Osteoblast (primary cell): Measurements from ENCODE around the gene CCL2. TPM values are rescaled to one million over a fixed set of nuclear protein-coding genes. Genes with fewer than 3 reads are reported as not detected.
A peak's percentile ranks its signal among the peaks of the same experiment; 100 is the strongest.

Experiments
- DNase-seq: peaks from one replicate; pipeline ENCODE4 v3.0.0; 2011; ENCODE audit warnings: low spot score, mixed read lengths; ENCODE audit not compliant: insufficient read length; ENCODE audit errors: missing footprints
- H2AFZ ChIP-seq: 2 replicates; pipeline ENCODE4 v1.6.0; 2011; ENCODE audit warnings: mild to moderate bottlenecking, low read length
- H3K27ac ChIP-seq: 2 replicates; pipeline ENCODE4 v1.5.1; 2011; ENCODE audit warnings: mild to moderate bottlenecking, low read depth, low read length, moderate library complexity
- H3K27me3 ChIP-seq: 2 replicates; pipeline ENCODE4 v1.6.0; 2012; ENCODE audit warnings: mild to moderate bottlenecking, control low read depth, inconsistent platforms, low read length, moderate library complexity; ENCODE audit not compliant: insufficient read depth
- H3K36me3 ChIP-seq: 2 replicates; pipeline ENCODE4 v1.5.1; 2011; ENCODE audit warnings: mild to moderate bottlenecking, low read length, control low read depth, moderate library complexity; ENCODE audit not compliant: insufficient read depth
- H3K4me1 ChIP-seq: 2 replicates; pipeline ENCODE4 v1.5.1; 2011; ENCODE audit warnings: mild to moderate bottlenecking, low read length, control low read depth, moderate library complexity; ENCODE audit not compliant: insufficient read depth
- H3K4me2 ChIP-seq: 2 replicates; pipeline ENCODE4 v1.6.0; 2011; ENCODE audit warnings: mild to moderate bottlenecking, low read length; ENCODE audit not compliant: insufficient read depth
- H3K4me3 ChIP-seq: fragments of 200-600 bp; sonication (generic); 3 replicates; pipeline ENCODE4 v1.5.1; 2012; ENCODE audit warnings: mild to moderate bottlenecking, low read length, inconsistent platforms; ENCODE audit not compliant: insufficient read depth
- H3K79me2 ChIP-seq: 2 replicates; pipeline ENCODE4 v1.6.0; 2012; ENCODE audit warnings: mild to moderate bottlenecking, low read length, control low read depth, inconsistent platforms; ENCODE audit not compliant: insufficient read depth
- H3K9me3 ChIP-seq: 2 replicates; pipeline ENCODE4 v1.5.1; 2011; ENCODE audit warnings: low read depth, low read length, control low read depth
- H4K20me1 ChIP-seq: 2 replicates; pipeline ENCODE4 v1.6.0; 2012; ENCODE audit warnings: mild to moderate bottlenecking, low read length, control low read depth; ENCODE audit not compliant: insufficient read depth
- CTCF ChIP-seq: IDR thresholded peaks from 2 replicates; pipeline ENCODE4 v1.5.1; 2011; ENCODE audit warnings: mild to moderate bottlenecking, low read depth, low read length, moderate library complexity; ENCODE audit errors: extremely low read depth
- total RNA-seq: library from RNA; depleted of rRNA; stranded (reverse); fragments of >200 nt; gene quantifications from 2 replicates; pipeline ENCODE4 v1.2.3, GENCODE V29; 2012

Gene CCL2
- total RNA-seq, 1 donor: 70.9 TPM

- Histone ChIP-seq H4K20me1 (no peaks in the 10 kb centered on the region), H3K27ac (peak overlapping the region; percentile 95), H3K4me1 (peaks cover 61% of the 10 kb centered on the region), H3K4me3 (no peak overlapping the region), H3K27me3 (no peaks in the 10 kb centered on the region), H3K4me2 (peak overlapping the region; percentile 19), H2AFZ (no peak overlapping the region), H3K36me3 (no peaks in the 10 kb centered on the region), H3K79me2 (no peaks in the 10 kb centered on the region), H3K9me3 (no peaks in the 10 kb centered on the region)
- DNase-seq: no peak
- TF ChIP-seq CTCF: no peak
Measured at GRCh38 chr17:34249061-34249460, 6.0 kb upstream of the CCL2 start.

- Histone ChIP-seq H2AFZ (no peak overlapping the region), H3K4me3 (no peak overlapping the region), H4K20me1 (no peaks in the 10 kb centered on the region), H3K79me2 (no peaks in the 10 kb centered on the region), H3K36me3 (no peaks in the 10 kb centered on the region), H3K4me2 (peak overlapping the region; percentile 19), H3K9me3 (no peaks in the 10 kb centered on the region), H3K27me3 (no peaks in the 10 kb centered on the region), H3K4me1 (peaks cover 66% of the 10 kb centered on the region), H3K27ac (peak overlapping the region; percentile 95)
- DNase-seq: no peak
- no peak for TF ChIP-seq CTCF
Measured at GRCh38 chr17:34249478-34249877, 5.6 kb upstream of the CCL2 start.

GRCh38 chr17:34251186-34251585 is 3.9 kb upstream of the CCL2 start:
- no peaks in the 10 kb centered on the region for H3K9me3 ChIP-seq
- no peaks in the 10 kb centered on the region for H3K79me2 ChIP-seq
- H2AFZ ChIP-seq: no peak overlapping the region
- no peak overlapping the region for H3K4me2 ChIP-seq
- H3K4me3 ChIP-seq: no peak overlapping the region
- H4K20me1 ChIP-seq: no peaks in the 10 kb centered on the region
- H3K4me1 ChIP-seq: peaks cover 81% of the 10 kb centered on the region
- H3K27ac ChIP-seq: peak overlapping the region; percentile 95
- H3K27me3 ChIP-seq: no peaks in the 10 kb centered on the region
- TF ChIP-seq CTCF: no peak
- peaks cover 2% of the 10 kb centered on the region for H3K36me3 ChIP-seq
- no peak for DNase-seq

GRCh38 chr17:34252095-34252443 is 3.0 kb upstream of the CCL2 start:
- Histone ChIP-seq H3K27ac (peak overlapping the region; percentile 95), H3K36me3 (peaks cover 6% of the 10 kb centered on the region), H3K4me3 (peak overlapping the region; percentile 27), H3K4me2 (peak overlapping the region; percentile 88), H4K20me1 (no peaks in the 10 kb centered on the region), H2AFZ (no peak overlapping the region), H3K4me1 (peaks cover 87% of the 10 kb centered on the region), H3K27me3 (no peaks in the 10 kb centered on the region), H3K9me3 (no peaks in the 10 kb centered on the region), H3K79me2 (no peaks in the 10 kb centered on the region)
- no peak for DNase-seq
- no peak for TF ChIP-seq CTCF
